HepG2 (cell line): ENCODE measurements around the gene EIF4G3. TPM values are rescaled to one million over a fixed set of nuclear protein-coding genes. Genes with fewer than 3 reads are reported as not detected.

ENCODE experiments used
- ATAC-seq: fragments of 200-7000 bp; cut with Tn5 transposase; 3 replicates; pipeline ENCODE4 v1.9.1; 2020; ENCODE audit warnings: mild to moderate bottlenecking, moderate library complexity
- BruUV-seq: library from RNA; stranded (reverse); fragments of 400-500 nt; replicated peaks from 2 replicates; lab custom pipeline; 2021; lab: Mats Ljungman, UMichigan
- CTCF ChIA-PET: fragments of 300-600 bp; formaldehyde crosslinking; extraction: SDS; loops from one replicate; lab custom pipeline; 2021; ENCODE audit warnings: low total read pairs, inconsistent platforms, low intra/inter-chr PET ratio; lab: Yijun Ruan, JAX
- POLR2A ChIA-PET: fragments of 350-600 bp; sonication (Branson Sonifier 250); formaldehyde crosslinking; loops from one replicate; lab custom pipeline; 2020; ENCODE audit warnings: antibody characterized with exemption, inconsistent platforms; lab: Yijun Ruan, JAX
- DNase-seq: peaks from one replicate; pipeline ENCODE4 v3.0.0-alpha.2; 2015; ENCODE audit warnings: low spot score
- FAIRE-seq: peaks from 3 replicates; lab custom pipeline; 2011; peaks lifted over from hg19 to GRCh38; lab: Jason Lieb, UNC
- H2AFZ ChIP-seq: one replicate; pipeline ENCODE4 v1.6.1; 2011; ENCODE audit warnings: low read length, inconsistent platforms
- H3K27ac ChIP-seq: fragments of 300-600 bp; 3 replicates; pipeline ENCODE4 v1.8.0; 2011; ENCODE audit warnings: mixed run types, mild to moderate bottlenecking, mixed read lengths, low read length, inconsistent platforms; ENCODE audit not compliant: insufficient read depth; ENCODE audit errors: extremely low read length
- H3K27me3 ChIP-seq, 2 experiments: fragments of 200-600 bp in 1 of 2; 2 replicates in 1 of 2; 3 replicates in 1 of 2; pipeline versions ENCODE4 v1.6.0 to v1.8.0; 2011; ENCODE audit warnings: low read length in 2 of 2, mild to moderate bottlenecking in 2 of 2, moderate library complexity in 2 of 2, inconsistent platforms in 1 of 2; ENCODE audit not compliant: insufficient read depth in 2 of 2, control insufficient read depth in 1 of 2
- H3K36me3 ChIP-seq, 2 experiments: fragments of 200-600 bp in 1 of 2; replicated peaks in 1 of 2; 2 replicates in 1 of 2; 3 replicates in 1 of 2; pipeline versions ENCODE4 v1.5.1 to v1.8.0; 2011; ENCODE audit warnings: low read length in 2 of 2, inconsistent platforms in 1 of 2; ENCODE audit not compliant: insufficient read depth in 2 of 2, control insufficient read depth in 1 of 2
- H3K4me1 ChIP-seq: 2 replicates; pipeline ENCODE4 v1.5.1; 2012; ENCODE audit warnings: low read length, inconsistent platforms; ENCODE audit not compliant: insufficient read depth
- H3K4me2 ChIP-seq: 2 replicates; pipeline ENCODE4 v1.6.0; 2011; ENCODE audit warnings: low read depth, low read length, inconsistent platforms
- H3K4me3 ChIP-seq, 3 experiments: fragments of 200-600 bp in 1 of 3; sonication (generic), shearing (Covaris generic) in 1 of 3; replicated peaks in 1 of 3; 2 replicates each; pipeline ENCODE4 v1.5.1; 2011 to 2016; ENCODE audit warnings: low read length in 3 of 3, inconsistent platforms in 2 of 3, low read depth in 2 of 3, mild to moderate bottlenecking in 2 of 3, control low read depth in 1 of 3, mixed read lengths in 1 of 3; ENCODE audit not compliant: insufficient read depth in 1 of 3
- H3K79me2 ChIP-seq: one replicate; pipeline ENCODE4 v1.6.1; 2011; ENCODE audit warnings: low read length, inconsistent platforms; ENCODE audit not compliant: insufficient read depth
- H3K9ac ChIP-seq: 2 replicates; pipeline ENCODE4 v1.6.0; 2011; ENCODE audit warnings: mild to moderate bottlenecking, low read depth, low read length, inconsistent platforms; ENCODE audit not compliant: insufficient read depth
- H3K9me3 ChIP-seq: 2 replicates; pipeline ENCODE4 v1.5.1; 2012; ENCODE audit warnings: mild to moderate bottlenecking, low read length
- H4K20me1 ChIP-seq: 2 replicates; pipeline ENCODE4 v1.6.0; 2011; ENCODE audit warnings: inconsistent platforms, mild to moderate bottlenecking, low read length, moderate library complexity; ENCODE audit not compliant: insufficient read depth
- FOXK2 ChIP-seq: fragments of 450-650 bp; IDR thresholded peaks from 2 replicates; pipeline ENCODE4 v1.6.1; 2016
- ISX ChIP-seq: sonication (generic); formaldehyde crosslinking; conservative IDR thresholded peaks from 2 replicates; pipeline ENCODE4 v1.5.0; 2020; ENCODE audit warnings: missing genetic modification reagents
- NR1H2 ChIP-seq: sonication (generic); formaldehyde crosslinking; IDR thresholded peaks from 2 replicates; pipeline ENCODE4 v1.8.1; 2022; ENCODE audit warnings: low read depth, missing genetic modification reagents, borderline replicate concordance
- PPARG ChIP-seq: conservative IDR thresholded peaks from 2 replicates; pipeline ENCODE4 v1.6.1; 2016; ENCODE audit warnings: missing biosample characterization, missing genetic modification reagents
- ZFP62 ChIP-seq: sonication (generic); formaldehyde crosslinking; IDR thresholded peaks from 2 replicates; pipeline ENCODE4 v1.4.0; 2020; ENCODE audit warnings: missing genetic modification reagents
- ZNF121 ChIP-seq: sonication (generic); formaldehyde crosslinking; IDR thresholded peaks from 2 replicates; pipeline ENCODE4 v1.5.0; 2020; ENCODE audit warnings: mild to moderate bottlenecking, missing genetic modification reagents
- ZNF225 ChIP-seq: sonication (generic); formaldehyde crosslinking; IDR thresholded peaks from 2 replicates; pipeline ENCODE4 v1.4.0; 2020; ENCODE audit warnings: mild to moderate bottlenecking, missing genetic modification reagents
- ZNF556 ChIP-seq: sonication (generic); formaldehyde crosslinking; IDR thresholded peaks from 2 replicates; pipeline ENCODE4 v1.4.0; 2020; ENCODE audit warnings: mild to moderate bottlenecking, missing genetic modification reagents, borderline replicate concordance
- WGBS: methylation state at CpG from one replicate; pipeline ENCODE4 v1.1.6; 2017; ENCODE audit warnings: low lambda C conversion rate; 5-methylcytosine and 5-hydroxymethylcytosine counted together
- in situ Hi-C: cut with HindIII; loops from 2 replicates; pipeline ENCODE4 v1.10.0; 2017; ENCODE audit warnings: low pct_unique_long_range_greater_than_20kb; ENCODE audit not compliant: extremely low pct_ligation_motif_present
- intact Hi-C: fragments of 100-400 bp; cut with micrococcal nuclease; formaldehyde crosslinking; loops from one replicate; pipeline ENCODE4 v1.10.0; 2022; ENCODE audit not compliant: unreplicated experiment
- polyA plus RNA-seq, 8 experiments: library from polyadenylated mRNA; depleted of rRNA in 3 of 8; stranded (reverse) in 7 of 8; unstranded in 1 of 8; fragments of >200 nt; fragmentation: Illumina TruSeq in 4 of 8; extraction: Trizol in 4 of 8; gene quantifications; 2 replicates each; pipeline versions ENCODE4 v1.2.1 to v1.2.3, GENCODE V29; 2011 to 2016; ENCODE audit warnings: low read depth in 4 of 8, missing spikeins in 1 of 8, mixed read lengths in 1 of 8; ENCODE audit not compliant: insufficient read depth in 1 of 8
- total RNA-seq, 5 experiments: library from RNA; depleted of rRNA; stranded (reverse); fragments of >200 nt; fragmentation: Illumina TruSeq; extraction: Trizol; gene quantifications; 2 replicates each; pipeline ENCODE4 v1.2.3, GENCODE V29; 2016; ENCODE audit warnings: low read depth in 1 of 5
- TF ChIP-seq, protein P1 (sequence below): IDR thresholded peaks from 2 replicates; pipeline ENCODE4 v1.6.1; 2018; ENCODE audit warnings: missing genetic modification reagents, mild to moderate bottlenecking, missing compliant biosample characterization
- TF ChIP-seq, protein P2 (sequence below): sonication (generic); formaldehyde crosslinking; IDR thresholded peaks from 2 replicates; pipeline ENCODE4 v1.4.0; 2020; ENCODE audit warnings: missing genetic modification reagents, mild to moderate bottlenecking, borderline replicate concordance
- TF ChIP-seq, protein P3 (sequence below): IDR thresholded peaks from 2 replicates; pipeline ENCODE4 v1.6.1; 2012; ENCODE audit warnings: low read depth, low read length, improper control_type of control experiment
- TF ChIP-seq, protein P4 (sequence below): sonication (generic); formaldehyde crosslinking; IDR thresholded peaks from 2 replicates; pipeline ENCODE4 v1.5.0; 2020; ENCODE audit warnings: missing genetic modification reagents
- TF ChIP-seq, protein P5 (sequence below): sonication (generic); formaldehyde crosslinking; IDR thresholded peaks from 2 replicates; pipeline ENCODE4 v1.8.0; 2022; ENCODE audit warnings: mild to moderate bottlenecking, missing genetic modification reagents, moderate library complexity

The EIF4G3 gene
- total and polyA plus RNA-seq, 2 of the 13 experiments (the other 11 are each of a cell fraction or from before 2014, with no cell fraction given), result 22.2 to 27.6 TPM

DNA sequence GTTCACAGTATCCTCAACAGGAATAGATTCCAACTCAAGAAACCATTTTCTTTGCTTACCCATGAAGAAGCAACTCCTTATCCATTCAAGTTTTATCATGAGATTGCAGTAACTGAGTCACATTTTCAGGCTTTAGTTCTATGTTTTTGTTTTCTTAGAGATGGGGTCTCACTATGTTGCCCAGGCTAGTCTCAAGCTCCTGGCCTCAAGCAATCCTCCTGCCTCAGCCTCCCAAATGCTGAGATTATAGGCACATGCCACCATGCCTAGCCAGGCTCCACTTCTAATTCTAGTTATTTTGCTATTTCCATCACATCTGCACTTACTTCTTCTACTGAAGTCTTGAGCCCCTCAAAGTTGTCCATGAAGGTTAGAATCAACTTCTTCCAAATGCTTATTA, 246.3 kb downstream of the EIF4G3 start:
- Histone ChIP-seq H4K20me1 (no peaks in the 10 kb centered on the region), H3K4me1 (no peaks in the 10 kb centered on the region), H3K27ac (no peak overlapping the region)
- FAIRE-seq (no peak), ATAC-seq (no peak)
- TF ChIP-seq FOXK2, result no peak
- TF ChIP-seq, protein P1, sequence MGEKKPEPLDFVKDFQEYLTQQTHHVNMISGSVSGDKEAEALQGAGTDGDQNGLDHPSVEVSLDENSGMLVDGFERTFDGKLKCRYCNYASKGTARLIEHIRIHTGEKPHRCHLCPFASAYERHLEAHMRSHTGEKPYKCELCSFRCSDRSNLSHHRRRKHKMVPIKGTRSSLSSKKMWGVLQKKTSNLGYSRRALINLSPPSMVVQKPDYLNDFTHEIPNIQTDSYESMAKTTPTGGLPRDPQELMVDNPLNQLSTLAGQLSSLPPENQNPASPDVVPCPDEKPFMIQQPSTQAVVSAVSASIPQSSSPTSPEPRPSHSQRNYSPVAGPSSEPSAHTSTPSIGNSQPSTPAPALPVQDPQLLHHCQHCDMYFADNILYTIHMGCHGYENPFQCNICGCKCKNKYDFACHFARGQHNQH (CRISPR knock-in tag), result no peak
- TF ChIP-seq, protein P2, sequence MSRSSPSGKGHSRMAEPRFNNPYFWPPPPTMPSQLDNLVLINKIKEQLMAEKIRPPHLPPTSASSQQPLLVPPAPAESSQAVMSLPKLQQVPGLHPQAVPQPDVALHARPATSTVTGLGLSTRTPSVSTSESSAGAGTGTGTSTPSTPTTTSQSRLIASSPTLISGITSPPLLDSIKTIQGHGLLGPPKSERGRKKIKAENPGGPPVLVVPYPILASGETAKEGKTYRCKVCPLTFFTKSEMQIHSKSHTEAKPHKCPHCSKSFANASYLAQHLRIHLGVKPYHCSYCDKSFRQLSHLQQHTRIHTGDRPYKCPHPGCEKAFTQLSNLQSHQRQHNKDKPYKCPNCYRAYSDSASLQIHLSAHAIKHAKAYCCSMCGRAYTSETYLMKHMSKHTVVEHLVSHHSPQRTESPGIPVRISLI (CRISPR knock-in tag), result no peak
- TF ChIP-seq ZNF556 (CRISPR knock-in tag), result no peak
- no peak for TF ChIP-seq PPARG
- TF ChIP-seq ZNF121 (CRISPR knock-in tag), result peak; percentile 71
- TF ChIP-seq, all 625 proteins: peak for 1
- H3K79me2 ChIP-seq, result no peaks in the 10 kb centered on the region
- in situ Hi-C loops (no loop called here), intact Hi-C loops (no loop called here)
- H3K9ac ChIP-seq, result no peak overlapping the region
- POLR2A ChIA-PET, result no interaction called here
- no peak overlapping the region for H3K4me2 ChIP-seq
- no peaks in the 10 kb centered on the region for H3K27me3 ChIP-seq
- no peaks in the 10 kb centered on the region for H3K9me3 ChIP-seq
- CTCF ChIA-PET, result no interaction called here
- DNase-seq, result no peak
- H3K36me3 ChIP-seq, result no peaks in the 10 kb centered on the region
- H2AFZ ChIP-seq, result no peak overlapping the region
- no peak overlapping the region for H3K4me3 ChIP-seq
- no TSS peak for BruUV-seq

DNA sequence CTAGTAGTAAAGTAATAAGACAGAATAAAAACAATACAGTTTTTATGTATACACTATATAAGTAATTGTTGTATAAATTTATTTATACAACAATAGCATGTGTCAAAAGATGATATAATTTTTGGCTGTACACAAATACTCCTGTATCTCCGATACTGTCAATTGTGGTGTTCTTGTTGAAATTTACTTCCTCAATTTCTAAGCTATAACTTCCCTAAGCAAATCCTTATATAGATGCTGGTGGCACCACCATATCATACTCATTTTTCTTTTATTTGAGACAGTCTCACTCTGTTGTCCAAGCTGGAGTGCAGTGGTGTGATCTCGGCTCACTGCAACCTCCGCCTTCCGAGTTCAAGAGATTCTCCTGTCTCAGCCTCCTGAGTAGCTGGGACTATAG, 248.6 kb downstream of the EIF4G3 start:
- 85% methylated on average over 4 of the region's 4 CpGs for WGBS
- no peak for TF ChIP-seq NR1H2 (CRISPR knock-in tag)
- no peak for TF ChIP-seq ZFP62 (CRISPR knock-in tag)
- TF ChIP-seq, protein P3, sequence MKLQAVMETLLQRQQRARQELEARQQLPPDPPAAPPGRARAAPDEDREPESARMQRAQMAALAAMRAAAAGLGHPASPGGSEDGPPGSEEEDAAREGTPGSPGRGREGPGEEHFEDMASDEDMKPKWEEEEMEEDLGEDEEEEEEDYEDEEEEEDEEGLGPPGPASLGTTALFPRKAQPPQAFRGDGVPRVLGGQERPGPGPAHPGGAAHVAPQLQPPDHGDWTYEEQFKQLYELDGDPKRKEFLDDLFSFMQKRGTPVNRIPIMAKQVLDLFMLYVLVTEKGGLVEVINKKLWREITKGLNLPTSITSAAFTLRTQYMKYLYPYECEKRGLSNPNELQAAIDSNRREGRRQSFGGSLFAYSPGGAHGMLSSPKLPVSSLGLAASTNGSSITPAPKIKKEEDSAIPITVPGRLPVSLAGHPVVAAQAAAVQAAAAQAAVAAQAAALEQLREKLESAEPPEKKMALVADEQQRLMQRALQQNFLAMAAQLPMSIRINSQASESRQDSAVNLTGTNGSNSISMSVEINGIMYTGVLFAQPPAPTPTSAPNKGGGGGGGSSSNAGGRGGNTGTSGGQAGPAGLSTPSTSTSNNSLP, result no peak
- TF ChIP-seq, protein P4, sequence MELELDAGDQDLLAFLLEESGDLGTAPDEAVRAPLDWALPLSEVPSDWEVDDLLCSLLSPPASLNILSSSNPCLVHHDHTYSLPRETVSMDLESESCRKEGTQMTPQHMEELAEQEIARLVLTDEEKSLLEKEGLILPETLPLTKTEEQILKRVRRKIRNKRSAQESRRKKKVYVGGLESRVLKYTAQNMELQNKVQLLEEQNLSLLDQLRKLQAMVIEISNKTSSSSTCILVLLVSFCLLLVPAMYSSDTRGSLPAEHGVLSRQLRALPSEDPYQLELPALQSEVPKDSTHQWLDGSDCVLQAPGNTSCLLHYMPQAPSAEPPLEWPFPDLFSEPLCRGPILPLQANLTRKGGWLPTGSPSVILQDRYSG (CRISPR knock-in tag), result no peak
- TF ChIP-seq, protein P5, sequence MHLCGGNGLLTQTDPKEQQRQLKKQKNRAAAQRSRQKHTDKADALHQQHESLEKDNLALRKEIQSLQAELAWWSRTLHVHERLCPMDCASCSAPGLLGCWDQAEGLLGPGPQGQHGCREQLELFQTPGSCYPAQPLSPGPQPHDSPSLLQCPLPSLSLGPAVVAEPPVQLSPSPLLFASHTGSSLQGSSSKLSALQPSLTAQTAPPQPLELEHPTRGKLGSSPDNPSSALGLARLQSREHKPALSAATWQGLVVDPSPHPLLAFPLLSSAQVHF (CRISPR knock-in tag), result no peak
- TF ChIP-seq ISX (CRISPR knock-in tag), result no peak
- no peak for TF ChIP-seq ZNF225 (CRISPR knock-in tag)

More for the DNA sequence above, 248.6 kb downstream of the EIF4G3 start:
- Histone ChIP-seq H3K4me2 (no peak overlapping the region), H3K9ac (no peak overlapping the region), H3K27me3 (no peaks in the 10 kb centered on the region), H3K79me2 (no peaks in the 10 kb centered on the region), H3K36me3 (no peaks in the 10 kb centered on the region), H3K27ac (no peak overlapping the region), H4K20me1 (no peaks in the 10 kb centered on the region), H2AFZ (no peak overlapping the region), H3K4me3 (no peak overlapping the region), H3K9me3 (no peaks in the 10 kb centered on the region), H3K4me1 (no peaks in the 10 kb centered on the region)
- no TSS peak for BruUV-seq
- DNase-seq (no peak), ATAC-seq (no peak), FAIRE-seq (no peak)
- CTCF ChIA-PET, result no interaction called here
- intact Hi-C loops, result no loop called here
- in situ Hi-C loops, result no loop called here
- POLR2A ChIA-PET, result no interaction called here
